ENCODE measurements around the gene MYL11.
"Not testable (repeated sequence)": the region's sequence is repeated elsewhere in the genome, so short reads cannot be mapped to it uniquely, and the experiment has no call there.

The MYL11 gene

GRCh38 chr16:30382111-30382881 is 7.7 kb downstream of the MYL11 start, which contains the start of gene SEPTIN1:
Gene SEPTIN1, minus strand, starts transcription at chr16:30382561. Its CDS starts 19 bp downstream, at chr16:30382542.
- no peaks in the 10 kb centered on the region for H3K36me3 ChIP-seq (ENCODE audit: insufficient read depth, low read length)
- no peak within 1 kb of the TSS for H3K9ac ChIP-seq (ENCODE audit: low read depth, low read length)
- H3K9me3 ChIP-seq (ENCODE audit: control insufficient read depth, insufficient read depth, low read length): no peaks in the 10 kb centered on the region
- peaks cover 7% of the 10 kb centered on the region for H3K4me1 ChIP-seq (ENCODE audit: insufficient read depth, low read length)

- no peak overlapping the region for H3K9ac ChIP-seq (ENCODE audit: low read depth, low read length)
- no peaks in the 10 kb centered on the region for H3K9me3 ChIP-seq (ENCODE audit: control insufficient read depth, insufficient read depth, low read length)
- H3K36me3 ChIP-seq (ENCODE audit: insufficient read depth, low read length): no peaks in the 10 kb centered on the region
- H3K4me1 ChIP-seq (ENCODE audit: insufficient read depth, low read length): peaks cover 7% of the 10 kb centered on the region
Measured at GRCh38 chr16:30383521-30383920, 8.9 kb downstream of the MYL11 start.

GRCh38 chr16:30394592-30395154 is 20.1 kb downstream of the MYL11 start:
- H3K4me1 ChIP-seq (ENCODE audit: insufficient read depth, low read length): peaks cover 13% of the 10 kb centered on the region
- no peaks in the 10 kb centered on the region for H3K9me3 ChIP-seq (ENCODE audit: control insufficient read depth, insufficient read depth, low read length)
- H3K36me3 ChIP-seq (ENCODE audit: insufficient read depth, low read length): no peaks in the 10 kb centered on the region
- peak overlapping the region; percentile 91 for H3K9ac ChIP-seq (ENCODE audit: low read depth, low read length)

GRCh38 chr16:30395155-30395991 is 20.8 kb downstream of the MYL11 start, which contains the start of gene ZNF48:
Gene ZNF48, plus strand, starts transcription at chr16:30395420. Its CDS starts 375 bp downstream, at chr16:30395795.
- Histone ChIP-seq H3K9ac (ENCODE audit: low read depth, low read length) (peak within 1 kb of the TSS; percentile 91), H3K9me3 (ENCODE audit: control insufficient read depth, insufficient read depth, low read length) (no peaks in the 10 kb centered on the region), H3K4me1 (ENCODE audit: insufficient read depth, low read length) (peaks cover 15% of the 10 kb centered on the region), H3K36me3 (ENCODE audit: insufficient read depth, low read length) (no peaks in the 10 kb centered on the region)

- peak overlapping the region; percentile 74 for H3K9ac ChIP-seq (ENCODE audit: low read depth, low read length)
- no peaks in the 10 kb centered on the region for H3K9me3 ChIP-seq (ENCODE audit: control insufficient read depth, insufficient read depth, low read length)
- no peaks in the 10 kb centered on the region for H3K36me3 ChIP-seq (ENCODE audit: insufficient read depth, low read length)
- H3K4me1 ChIP-seq (ENCODE audit: insufficient read depth, low read length): peaks cover 15% of the 10 kb centered on the region
Measured at GRCh38 chr16:30395992-30396585, 21.5 kb downstream of the MYL11 start.

GRCh38 chr16:30396627-30397026 is 22.0 kb downstream of the MYL11 start:
- not testable (repeated sequence) for H3K9me3 ChIP-seq (ENCODE audit: control insufficient read depth, insufficient read depth, low read length); H3K9ac ChIP-seq (ENCODE audit: low read depth, low read length)
- H3K4me1 ChIP-seq (ENCODE audit: insufficient read depth, low read length): peaks cover 15% of the 10 kb centered on the region

GRCh38 chr16:30397056-30397455 is 22.5 kb downstream of the MYL11 start:
- Histone ChIP-seq H3K4me1 (ENCODE audit: insufficient read depth, low read length) (peaks cover 15% of the 10 kb centered on the region), H3K36me3 (ENCODE audit: insufficient read depth, low read length) (no peaks in the 10 kb centered on the region), H3K9me3 (ENCODE audit: control insufficient read depth, insufficient read depth, low read length) (no peaks in the 10 kb centered on the region), H3K9ac (ENCODE audit: low read depth, low read length) (no peak overlapping the region)

More at GRCh38 chr16:30396627-30397026, 22.0 kb downstream of the MYL11 start:
- H3K36me3 ChIP-seq (ENCODE audit: insufficient read depth, low read length): not testable (repeated sequence)

GRCh38 chr16:30397776-30398660 is 23.4 kb downstream of the MYL11 start:
- H3K4me1 ChIP-seq (ENCODE audit: insufficient read depth, low read length): peaks cover 15% of the 10 kb centered on the region
- H3K9ac ChIP-seq (ENCODE audit: low read depth, low read length): no peak overlapping the region

GRCh38 chr16:30398661-30399434 is 24.2 kb downstream of the MYL11 start:
- no peaks in the 10 kb centered on the region for H3K36me3 ChIP-seq (ENCODE audit: insufficient read depth, low read length)
- H3K4me1 ChIP-seq (ENCODE audit: insufficient read depth, low read length): peaks cover 15% of the 10 kb centered on the region
- H3K9me3 ChIP-seq (ENCODE audit: control insufficient read depth, insufficient read depth, low read length): no peaks in the 10 kb centered on the region
- no peak overlapping the region for H3K9ac ChIP-seq (ENCODE audit: low read depth, low read length)

More at GRCh38 chr16:30397776-30398660, 23.4 kb downstream of the MYL11 start:
- H3K36me3 ChIP-seq (ENCODE audit: insufficient read depth, low read length): no peaks in the 10 kb centered on the region
- no peaks in the 10 kb centered on the region for H3K9me3 ChIP-seq (ENCODE audit: control insufficient read depth, insufficient read depth, low read length)

- no peaks in the 10 kb centered on the region for H3K36me3 ChIP-seq (ENCODE audit: insufficient read depth, low read length)
- H3K9ac ChIP-seq (ENCODE audit: low read depth, low read length): peak overlapping the region; percentile 79
- H3K9me3 ChIP-seq (ENCODE audit: control insufficient read depth, insufficient read depth, low read length): no peaks in the 10 kb centered on the region
- peaks cover 11% of the 10 kb centered on the region for H3K4me1 ChIP-seq (ENCODE audit: insufficient read depth, low read length)
Measured at GRCh38 chr16:30399435-30400186, 25.0 kb downstream of the MYL11 start.

GRCh38 chr16:30401768-30402425 is 27.3 kb downstream of the MYL11 start:
- no peaks in the 10 kb centered on the region for H3K9me3 ChIP-seq (ENCODE audit: control insufficient read depth, insufficient read depth, low read length)
- no peak overlapping the region for H3K9ac ChIP-seq (ENCODE audit: low read depth, low read length)
- peaks cover 11% of the 10 kb centered on the region for H3K4me1 ChIP-seq (ENCODE audit: insufficient read depth, low read length)
- no peaks in the 10 kb centered on the region for H3K36me3 ChIP-seq (ENCODE audit: insufficient read depth, low read length)

GRCh38 chr16:30406795-30407101 is 32.1 kb downstream of the MYL11 start:
- H3K9ac ChIP-seq (ENCODE audit: low read depth, low read length): peak overlapping the region; percentile 83
- 0 out of 2 replicates have a peak, but pooled peaks cover 5% of the 10 kb centered on the region for H3K36me3 ChIP-seq (ENCODE audit: insufficient read depth, low read length)
- H3K4me1 ChIP-seq (ENCODE audit: insufficient read depth, low read length): 0 out of 2 replicates have a peak, but pooled peaks cover 3% of the 10 kb centered on the region
- no peaks in the 10 kb centered on the region for H3K9me3 ChIP-seq (ENCODE audit: control insufficient read depth, insufficient read depth, low read length)
